Esophagus muscularis mucosa (tissue), 4 donors: Measurements from ENCODE around the gene MTAP.

ENCODE experiments used
- EP300 ChIP-seq: sonication (generic); formaldehyde crosslinking; IDR thresholded peaks from one replicate; pipeline ENCODE4 v1.6.1; 2017; ENCODE audit warnings: antibody characterized with exemption
- POLR2A ChIP-seq: fragments of 450-650 bp; IDR thresholded peaks from one replicate; pipeline ENCODE4 v1.6.1; 2017; ENCODE audit warnings: antibody characterized with exemption, moderate library complexity, mild to moderate bottlenecking, low read depth
- POLR2AphosphoS5 ChIP-seq, 2 donors: sonication (generic); formaldehyde crosslinking; IDR thresholded peaks; one replicate each; pipeline ENCODE4 v1.6.1; 2017; ENCODE audit warnings: antibody characterized with exemption in 2 of 2
- TF ChIP-seq, protein P1 (sequence below), 3 experiments: fragments of 200-600 bp in 2 of 3; fragments of 450-650 bp in 1 of 3; sonication (generic) in 2 of 3; IDR thresholded peaks; one replicate each; pipeline ENCODE4 v1.5.1; 2017 to 2019; ENCODE audit warnings: antibody characterized with exemption in 3 of 3, mild to moderate bottlenecking in 2 of 3, moderate library complexity in 1 of 3

DNA sequence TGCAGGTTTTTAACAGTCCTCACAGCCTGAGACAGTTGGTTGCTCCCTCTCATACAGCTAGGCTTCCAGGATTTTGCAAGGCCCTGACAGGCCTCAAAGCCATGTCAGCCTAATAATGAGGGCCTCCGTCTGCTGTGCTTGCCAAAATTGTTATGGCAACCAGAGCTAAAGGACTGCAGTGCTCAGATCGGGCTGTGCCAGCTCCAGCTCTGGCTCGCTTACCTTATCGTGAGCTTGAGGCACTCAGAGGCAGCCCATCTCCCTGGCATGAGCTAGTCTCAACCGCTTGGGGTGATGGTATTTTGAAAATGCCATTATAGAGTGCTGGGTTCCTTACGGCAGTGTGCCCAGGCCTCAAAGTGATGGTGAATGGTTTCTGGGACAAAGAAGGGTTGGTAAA is 8.4 kb downstream of the MTAP start:
- TF ChIP-seq EP300 = no peak
- no peak for TF ChIP-seq POLR2A
- TF ChIP-seq, protein P1, sequence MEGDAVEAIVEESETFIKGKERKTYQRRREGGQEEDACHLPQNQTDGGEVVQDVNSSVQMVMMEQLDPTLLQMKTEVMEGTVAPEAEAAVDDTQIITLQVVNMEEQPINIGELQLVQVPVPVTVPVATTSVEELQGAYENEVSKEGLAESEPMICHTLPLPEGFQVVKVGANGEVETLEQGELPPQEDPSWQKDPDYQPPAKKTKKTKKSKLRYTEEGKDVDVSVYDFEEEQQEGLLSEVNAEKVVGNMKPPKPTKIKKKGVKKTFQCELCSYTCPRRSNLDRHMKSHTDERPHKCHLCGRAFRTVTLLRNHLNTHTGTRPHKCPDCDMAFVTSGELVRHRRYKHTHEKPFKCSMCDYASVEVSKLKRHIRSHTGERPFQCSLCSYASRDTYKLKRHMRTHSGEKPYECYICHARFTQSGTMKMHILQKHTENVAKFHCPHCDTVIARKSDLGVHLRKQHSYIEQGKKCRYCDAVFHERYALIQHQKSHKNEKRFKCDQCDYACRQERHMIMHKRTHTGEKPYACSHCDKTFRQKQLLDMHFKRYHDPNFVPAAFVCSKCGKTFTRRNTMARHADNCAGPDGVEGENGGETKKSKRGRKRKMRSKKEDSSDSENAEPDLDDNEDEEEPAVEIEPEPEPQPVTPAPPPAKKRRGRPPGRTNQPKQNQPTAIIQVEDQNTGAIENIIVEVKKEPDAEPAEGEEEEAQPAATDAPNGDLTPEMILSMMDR (IDR thresholded peaks at IDR 0.05) = no peak
- TF ChIP-seq POLR2AphosphoS5 (IDR thresholded peaks at IDR 0.05) = no peak
